ENCODE measurements around the gene SAP30.

DNA sequence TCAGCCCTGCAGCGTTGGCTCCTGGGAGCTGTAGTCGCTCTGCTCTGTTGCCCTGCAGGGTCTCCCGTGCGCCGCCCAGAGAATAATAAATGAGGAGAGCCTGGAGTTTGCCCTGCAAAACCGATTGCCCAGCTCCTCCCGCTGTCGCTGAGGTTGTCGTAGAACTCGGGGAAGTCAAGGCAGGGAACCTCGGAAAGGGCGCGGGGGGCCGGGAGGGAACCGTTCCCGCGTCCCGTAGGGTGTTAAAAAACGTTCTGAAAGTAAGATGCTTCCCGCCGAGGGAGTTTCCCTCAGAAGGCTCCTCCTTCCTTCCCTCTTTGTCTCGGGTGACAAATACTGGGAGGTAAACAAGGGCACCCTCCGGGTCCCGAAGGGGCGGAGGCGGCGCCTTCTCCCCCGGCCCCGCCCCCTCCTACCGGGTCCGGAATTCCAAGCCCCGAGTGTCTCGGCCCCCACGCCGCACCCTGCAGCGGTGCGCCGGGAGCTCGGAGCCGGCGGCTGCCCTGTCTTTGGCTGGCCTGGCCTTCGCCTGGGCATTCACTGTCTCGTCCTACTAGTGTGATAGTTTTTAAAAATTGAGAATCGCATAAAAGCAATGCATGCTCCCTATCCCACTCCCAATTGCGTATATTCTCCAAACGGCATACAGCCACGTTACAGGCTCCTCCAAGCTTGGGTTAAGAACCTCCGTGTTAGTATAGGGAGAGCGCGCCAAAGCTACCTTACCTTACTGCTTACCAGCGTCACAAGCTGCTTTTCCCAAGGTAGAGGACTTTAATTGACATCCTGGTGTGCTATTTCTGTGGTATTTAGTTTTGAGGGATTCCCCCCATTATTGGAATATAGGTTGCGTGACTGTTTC is 35.6 kb upstream of the SAP30 start:
- TF ChIP-seq, protein P1, sequence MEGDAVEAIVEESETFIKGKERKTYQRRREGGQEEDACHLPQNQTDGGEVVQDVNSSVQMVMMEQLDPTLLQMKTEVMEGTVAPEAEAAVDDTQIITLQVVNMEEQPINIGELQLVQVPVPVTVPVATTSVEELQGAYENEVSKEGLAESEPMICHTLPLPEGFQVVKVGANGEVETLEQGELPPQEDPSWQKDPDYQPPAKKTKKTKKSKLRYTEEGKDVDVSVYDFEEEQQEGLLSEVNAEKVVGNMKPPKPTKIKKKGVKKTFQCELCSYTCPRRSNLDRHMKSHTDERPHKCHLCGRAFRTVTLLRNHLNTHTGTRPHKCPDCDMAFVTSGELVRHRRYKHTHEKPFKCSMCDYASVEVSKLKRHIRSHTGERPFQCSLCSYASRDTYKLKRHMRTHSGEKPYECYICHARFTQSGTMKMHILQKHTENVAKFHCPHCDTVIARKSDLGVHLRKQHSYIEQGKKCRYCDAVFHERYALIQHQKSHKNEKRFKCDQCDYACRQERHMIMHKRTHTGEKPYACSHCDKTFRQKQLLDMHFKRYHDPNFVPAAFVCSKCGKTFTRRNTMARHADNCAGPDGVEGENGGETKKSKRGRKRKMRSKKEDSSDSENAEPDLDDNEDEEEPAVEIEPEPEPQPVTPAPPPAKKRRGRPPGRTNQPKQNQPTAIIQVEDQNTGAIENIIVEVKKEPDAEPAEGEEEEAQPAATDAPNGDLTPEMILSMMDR (IDR thresholded peaks at IDR 0.05): no peak
- peak in 1 of 2 donors; percentile 58 for TF ChIP-seq POLR2AphosphoS5 (IDR thresholded peaks at IDR 0.05; ENCODE audit: insufficient read depth in 1 of 2, low read depth in 1 of 2)
- peak in 1 of 2 donors; percentile 15 for TF ChIP-seq POLR2A (IDR thresholded peaks at IDR 0.05)

Measured in vagina (tissue), 2 donors.